GM21528 (cell line): ENCODE measurements around the gene PDXDC1.
"Not testable (repeated sequence)": the region's sequence is repeated elsewhere in the genome, so short reads cannot be mapped to it uniquely, and the experiment has no call there.

Source experiments
- ATAC-seq: cut with Tn5 transposase; IDR thresholded peaks from one replicate; pipeline ENCODE4 v1.9.1; 2021; ENCODE audit warnings: mild to moderate bottlenecking, moderate library complexity; ENCODE audit not compliant: unreplicated experiment, low FRiP score

The PDXDC1 gene

DNA sequence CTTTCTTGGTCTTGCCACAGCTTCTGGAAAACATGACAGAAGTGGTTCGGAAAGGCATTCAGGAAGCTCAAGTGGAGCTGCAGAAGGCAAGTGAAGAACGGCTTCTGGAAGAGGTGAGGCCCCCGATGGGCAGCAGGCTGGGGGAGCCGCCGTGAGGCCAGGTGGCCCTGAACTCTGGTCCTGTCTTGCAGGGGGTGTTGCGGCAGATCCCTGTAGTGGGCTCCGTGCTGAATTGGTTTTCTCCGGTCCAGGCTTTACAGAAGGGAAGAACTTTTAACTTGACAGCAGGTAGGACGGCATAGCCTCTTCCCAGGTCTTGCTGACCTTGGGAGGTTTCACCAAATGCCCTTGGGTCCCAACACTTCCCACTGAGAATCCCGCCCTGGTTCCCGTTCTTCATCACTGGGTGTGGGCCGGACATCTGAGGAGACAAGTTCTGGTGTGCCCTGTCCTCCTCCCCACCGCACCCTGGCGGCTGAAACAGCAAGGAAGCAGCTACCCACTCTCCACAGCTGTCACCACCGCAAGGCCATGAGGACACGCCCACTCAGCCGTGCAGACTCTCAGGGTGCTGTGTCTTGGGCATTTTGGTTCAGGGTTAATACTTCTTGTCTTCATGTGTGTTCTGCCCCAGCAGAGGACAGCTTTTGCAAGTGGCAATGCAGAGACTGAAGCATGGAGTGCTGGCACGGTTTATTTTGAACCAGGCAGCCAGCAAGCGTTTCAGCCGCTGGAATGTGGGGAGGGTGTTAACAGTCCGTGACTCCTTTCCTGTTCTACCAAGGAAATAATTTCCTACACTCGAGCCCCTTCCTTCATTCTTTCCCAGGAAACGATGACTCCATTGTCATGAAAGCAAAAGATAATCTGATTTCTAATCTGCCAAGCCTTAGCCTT, 59.7 kb downstream of the PDXDC1 start:
- no peak for ATAC-seq

DNA sequence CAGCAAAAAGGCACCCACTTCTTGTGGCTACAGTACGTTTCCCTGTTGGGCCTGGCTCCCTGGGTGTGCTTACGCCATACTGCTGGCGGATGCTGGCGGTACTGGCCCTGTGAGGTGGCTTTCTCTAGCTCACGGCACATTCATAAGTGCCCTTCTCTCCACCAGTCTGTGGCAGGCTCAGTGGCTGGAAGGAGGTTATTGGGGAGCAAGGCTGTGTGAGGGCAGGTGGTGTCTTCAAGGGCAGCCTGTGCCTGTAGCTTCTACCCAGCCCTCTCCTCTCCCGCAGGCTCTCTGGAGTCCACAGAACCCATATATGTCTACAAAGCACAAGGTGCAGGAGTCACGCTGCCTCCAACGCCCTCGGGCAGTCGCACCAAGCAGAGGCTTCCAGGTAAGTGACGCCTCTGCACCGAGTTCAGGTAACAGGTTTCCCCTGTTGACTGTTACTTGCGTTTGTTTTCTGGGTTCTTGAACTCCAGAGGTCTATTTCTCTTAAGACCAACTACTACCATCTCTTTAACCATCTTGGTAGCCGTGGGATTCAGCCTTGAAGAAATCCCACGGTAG, 60.4 kb downstream of the PDXDC1 start:
- ATAC-seq = no peak

DNA sequence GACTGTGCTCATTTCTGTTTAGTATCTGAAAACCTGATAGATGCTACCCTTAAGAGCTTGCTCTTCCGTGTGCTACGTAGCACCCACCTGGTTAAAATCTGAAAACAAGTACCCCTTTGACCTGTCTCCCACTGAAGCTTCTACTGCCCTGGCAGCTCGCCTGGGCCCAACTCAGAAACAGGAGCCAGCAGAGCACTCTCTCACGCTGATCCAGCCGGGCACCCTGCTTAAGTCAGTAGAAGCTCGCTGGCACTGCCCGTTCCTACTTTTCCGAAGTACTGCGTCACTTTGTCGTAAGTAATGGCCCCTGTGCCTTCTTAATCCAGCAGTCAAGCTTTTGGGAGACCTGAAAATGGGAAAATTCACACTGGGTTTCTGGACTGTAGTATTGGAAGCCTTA, 62.2 kb downstream of the PDXDC1 start:
- no peak for ATAC-seq

DNA sequence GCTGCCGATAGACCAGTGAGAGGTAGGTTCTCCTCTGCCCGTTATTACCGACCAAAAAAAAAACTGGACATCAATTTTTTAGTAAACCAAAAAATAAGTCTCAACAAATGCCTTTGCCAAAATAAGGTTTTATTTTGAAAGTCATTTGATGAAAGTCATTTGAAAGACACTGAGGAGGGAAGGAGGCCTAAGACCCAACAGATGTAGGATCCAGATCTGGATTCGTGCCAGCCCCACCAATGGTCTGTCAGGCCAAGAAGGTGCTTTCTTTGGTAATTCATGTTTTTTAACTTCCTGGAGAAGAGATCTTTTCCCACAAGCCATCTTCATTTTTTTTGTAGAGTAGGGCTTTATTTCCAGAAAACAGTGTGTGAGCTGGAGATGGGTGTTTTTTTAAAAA, 62.9 kb downstream of the PDXDC1 start:
- ATAC-seq = no peak

DNA sequence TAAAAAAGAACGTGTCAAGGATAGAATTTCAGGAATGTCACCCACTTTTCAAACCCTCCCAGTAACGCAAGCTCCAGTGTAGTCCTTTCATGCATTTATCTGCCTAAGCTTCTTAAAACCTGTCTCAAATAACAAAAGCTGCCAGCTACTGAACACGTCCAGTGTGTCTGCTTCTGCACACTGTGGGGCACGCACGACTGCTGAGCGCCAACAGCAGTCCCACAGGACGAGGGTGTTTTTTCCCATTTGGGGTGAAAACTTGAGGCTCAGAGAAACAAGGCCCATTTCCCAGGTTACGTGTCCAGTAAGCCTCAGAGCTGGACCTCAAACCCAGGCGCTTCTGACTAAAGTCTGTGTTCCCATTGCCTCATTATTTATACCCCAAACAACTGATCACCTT, 63.9 kb downstream of the PDXDC1 start:
- no peak for ATAC-seq

GRCh38 chr16:15041271-15042004, 66.6 kb downstream of the PDXDC1 start:
- no peak for ATAC-seq

GRCh38 chr16:15043344-15043743, 68.5 kb downstream of the PDXDC1 start:
- no peak for ATAC-seq

- no peak for ATAC-seq
Observed at GRCh38 chr16:15044286-15044685, 69.5 kb downstream of the PDXDC1 start.

GRCh38 chr16:15045270-15045669, 70.4 kb downstream of the PDXDC1 start:
- not testable (repeated sequence) for ATAC-seq

DNA sequence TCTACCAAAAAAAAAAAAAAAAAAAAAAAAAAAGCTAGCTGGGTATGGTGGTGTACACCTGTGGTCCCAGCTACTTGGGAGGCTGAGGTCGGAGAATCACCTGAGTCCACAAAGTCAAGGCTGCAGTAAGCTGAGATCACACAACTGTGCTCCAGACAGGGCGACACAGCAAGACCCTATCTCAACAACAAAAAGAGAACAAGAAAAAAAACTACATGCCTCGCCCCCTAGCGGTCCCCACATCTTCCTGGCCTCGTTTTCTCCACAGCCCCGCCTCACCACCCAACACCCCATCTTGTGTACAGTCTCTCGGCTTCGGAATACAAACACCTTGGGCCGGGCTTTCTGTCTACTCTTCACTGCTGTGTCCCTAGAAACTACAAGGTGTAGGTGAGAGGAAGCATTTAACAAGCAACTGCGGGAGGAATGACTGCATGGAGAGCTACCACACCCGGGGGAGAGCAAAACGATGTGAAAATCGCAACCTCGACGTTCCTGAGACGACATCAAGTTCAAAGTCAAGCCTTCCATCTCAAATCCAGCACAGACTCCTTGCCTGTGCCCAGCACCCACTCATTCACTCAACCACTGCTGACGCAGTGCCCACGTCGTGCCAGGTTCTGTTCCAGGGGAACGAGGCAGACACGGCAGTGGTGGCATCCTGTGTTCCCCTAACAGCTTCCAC, 72.0 kb downstream of the PDXDC1 start:
- no peak for ATAC-seq

- ATAC-seq = no peak
Observed at GRCh38 chr16:15049581-15050180, 74.9 kb downstream of the PDXDC1 start.

- ATAC-seq = not testable (repeated sequence)
Observed at GRCh38 chr16:15050440-15050839, 75.6 kb downstream of the PDXDC1 start.

- ATAC-seq = no peak
Observed at GRCh38 chr16:15051387-15051951, 76.6 kb downstream of the PDXDC1 start.

DNA sequence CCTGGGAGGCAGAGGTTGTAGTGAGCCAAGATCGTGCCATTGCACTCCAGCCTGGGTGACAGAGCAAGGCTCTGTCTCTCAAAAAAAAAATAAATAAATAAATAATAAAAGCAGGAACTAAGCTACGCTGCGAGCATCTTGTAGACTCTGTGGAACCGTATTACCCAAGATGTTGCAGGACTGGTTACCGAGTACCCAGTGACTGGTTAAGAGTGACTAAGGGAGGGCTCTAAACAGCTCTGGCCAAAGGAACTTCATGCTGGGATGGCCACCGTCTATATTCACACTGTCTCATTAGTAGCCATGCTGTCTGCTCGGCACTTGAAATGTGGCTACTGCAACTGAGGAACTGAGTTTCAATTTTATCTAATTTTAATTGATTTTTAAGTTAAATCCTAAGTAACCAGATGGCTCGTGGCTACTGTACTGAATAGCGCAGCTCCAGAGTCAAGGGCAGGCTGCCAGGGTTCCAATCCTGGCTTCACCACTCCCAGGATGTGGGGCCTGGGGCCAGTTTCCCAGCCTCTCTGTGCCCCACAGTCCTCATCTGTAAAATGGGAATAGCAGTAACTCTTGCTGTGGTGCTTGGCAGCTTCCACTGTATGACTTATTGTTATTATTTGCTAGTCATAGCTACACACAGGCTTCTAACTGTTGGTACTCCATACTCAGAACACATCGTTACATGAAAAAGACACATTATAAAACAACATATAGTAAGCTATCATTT, 78.1 kb downstream of the PDXDC1 start:
- ATAC-seq = no peak

- no peak for ATAC-seq
Observed at GRCh38 chr16:15053904-15054303, 79.1 kb downstream of the PDXDC1 start.

- no peak for ATAC-seq
Observed at GRCh38 chr16:15054357-15055140, 79.7 kb downstream of the PDXDC1 start.

DNA sequence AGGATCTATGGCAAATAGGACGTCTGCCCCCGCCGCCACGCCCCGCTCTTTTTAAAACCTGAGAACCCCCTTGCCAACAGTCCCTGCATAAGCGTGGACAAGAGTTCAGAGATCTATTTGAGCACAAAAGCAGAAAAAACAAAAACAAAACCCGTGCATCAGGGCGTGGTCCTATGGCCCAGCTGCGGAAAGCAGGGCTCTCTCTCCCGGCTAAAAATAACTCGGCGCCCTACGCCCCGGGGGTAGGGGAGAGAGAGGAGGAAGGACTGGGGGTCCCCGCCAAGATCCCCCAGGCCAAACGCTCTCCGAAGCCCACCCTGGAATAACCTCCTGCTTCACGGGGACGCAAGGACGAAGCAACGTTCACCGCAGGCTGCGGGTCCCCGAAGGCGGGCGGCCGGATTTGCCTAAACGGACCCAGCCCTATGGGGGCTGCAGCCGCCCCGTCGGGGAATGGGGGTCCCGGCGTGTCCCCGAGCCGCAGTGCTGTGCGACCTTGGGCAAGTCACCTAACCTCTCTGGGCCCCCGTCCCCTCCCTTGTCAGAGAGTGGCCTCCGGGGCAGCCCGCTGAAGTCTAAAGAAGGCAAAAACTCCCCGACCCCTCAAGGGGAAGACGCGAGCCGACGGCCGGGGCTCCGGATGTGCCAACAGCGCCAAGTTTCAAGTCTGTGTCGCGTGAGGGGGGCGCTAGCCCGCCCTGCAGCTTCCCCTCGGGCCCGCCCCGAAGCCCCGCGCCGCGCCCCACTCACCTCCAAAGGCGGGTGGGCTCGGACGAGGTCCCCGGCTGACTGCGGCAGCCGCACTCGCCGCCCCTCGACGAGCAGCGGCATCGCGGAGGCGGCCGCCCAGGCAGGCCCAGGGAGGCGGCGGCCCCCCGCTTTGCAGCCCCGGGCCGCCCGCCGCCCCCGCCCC, 80.6 kb downstream of the PDXDC1 start:
- ATAC-seq = peak; percentile 61
